Kidney capillary endothelial cell (primary cell): ENCODE results near the gene NR2C1.

Experiments used
- DNase-seq: peaks from one replicate; pipeline ENCODE4 v3.0.0-alpha.2; 2018; ENCODE audit warnings: low spot score

NR2C1 gene

GRCh38 chr12:95083938-95084337 lies 10.5 kb upstream of the NR2C1 start:
- peak; percentile 17 for DNase-seq

- no peak for DNase-seq
Observed at GRCh38 chr12:95083471-95083870, 10.1 kb upstream of the NR2C1 start.

- no peak for DNase-seq
Observed at GRCh38 chr12:95077341-95077740, 3.9 kb upstream of the NR2C1 start.

- DNase-seq = no peak
Observed at GRCh38 chr12:95074766-95075165, 1.3 kb upstream of the NR2C1 start.

- DNase-seq = no peak
Observed at GRCh38 chr12:95073698-95074520, 491 bp upstream of the NR2C1 start.

GRCh38 chr12:95070378-95070777 lies 3.0 kb downstream of the NR2C1 start:
- no peak for DNase-seq

- DNase-seq = no peak
Observed at GRCh38 chr12:95066091-95066855, 7.1 kb downstream of the NR2C1 start.

GRCh38 chr12:95060951-95061350 lies 12.5 kb downstream of the NR2C1 start:
- no peak for DNase-seq

- no peak for DNase-seq
Observed at GRCh38 chr12:95059984-95060383, 13.4 kb downstream of the NR2C1 start.

- no peak for DNase-seq
Observed at GRCh38 chr12:95057424-95057823, 16.0 kb downstream of the NR2C1 start.

- DNase-seq = no peak
Observed at GRCh38 chr12:95055057-95055456, 18.4 kb downstream of the NR2C1 start.

GRCh38 chr12:95054206-95054605 lies 19.2 kb downstream of the NR2C1 start:
- no peak for DNase-seq

GRCh38 chr12:95051241-95051640 lies 22.2 kb downstream of the NR2C1 start:
- no peak for DNase-seq

- DNase-seq = no peak
Observed at GRCh38 chr12:95037906-95038305, 35.5 kb downstream of the NR2C1 start.

- DNase-seq = no peak
Observed at GRCh38 chr12:95034750-95035149, 38.7 kb downstream of the NR2C1 start.

- no peak for DNase-seq
Observed at GRCh38 chr12:95022477-95022876, 50.9 kb downstream of the NR2C1 start.

GRCh38 chr12:95017482-95017881 lies 55.9 kb downstream of the NR2C1 start:
- DNase-seq = no peak

GRCh38 chr12:95016120-95016519 lies 57.3 kb downstream of the NR2C1 start:
- DNase-seq = no peak

GRCh38 chr12:95014554-95014953 lies 58.9 kb downstream of the NR2C1 start:
- DNase-seq = no peak

GRCh38 chr12:95006206-95006605 lies 67.2 kb downstream of the NR2C1 start:
- DNase-seq = no peak

GRCh38 chr12:95004610-95005009 lies 68.8 kb downstream of the NR2C1 start:
- no peak for DNase-seq

- no peak for DNase-seq
Observed at GRCh38 chr12:95003921-95004272, 69.5 kb downstream of the NR2C1 start.

GRCh38 chr12:95003213-95003920 lies 70.1 kb downstream of the NR2C1 start, which contains the start of gene NDUFA12:
NDUFA12 (minus strand) TSS chr12:95003697; CDS start chr12:95003680, 17 bp downstream.
- DNase-seq = peak; percentile 97
